Activated CD8-positive, alpha-beta memory T cell treated with anti-CD3 and anti-CD28 coated beads for 4 hours (primary cell): ENCODE results near the gene ZMYND19.
"Not testable (repeated sequence)": the region's sequence is repeated elsewhere in the genome, so short reads cannot be mapped to it uniquely, and the experiment has no call there.

ENCODE experiments used
- DNase-seq, 2 donors: peaks; one replicate each; pipeline ENCODE4 v3.0.0-alpha.2; 2020; ENCODE audit warnings: low read depth in 2 of 2

The ZMYND19 gene

GRCh38 chr9:137589441-137590122, 730 bp downstream of the ZMYND19 start:
- DNase-seq = no peak

- DNase-seq = no peak
Measured at GRCh38 chr9:137588891-137589290, 1.4 kb downstream of the ZMYND19 start.

GRCh38 chr9:137588311-137588710, 2.0 kb downstream of the ZMYND19 start:
- DNase-seq = no peak

DNA sequence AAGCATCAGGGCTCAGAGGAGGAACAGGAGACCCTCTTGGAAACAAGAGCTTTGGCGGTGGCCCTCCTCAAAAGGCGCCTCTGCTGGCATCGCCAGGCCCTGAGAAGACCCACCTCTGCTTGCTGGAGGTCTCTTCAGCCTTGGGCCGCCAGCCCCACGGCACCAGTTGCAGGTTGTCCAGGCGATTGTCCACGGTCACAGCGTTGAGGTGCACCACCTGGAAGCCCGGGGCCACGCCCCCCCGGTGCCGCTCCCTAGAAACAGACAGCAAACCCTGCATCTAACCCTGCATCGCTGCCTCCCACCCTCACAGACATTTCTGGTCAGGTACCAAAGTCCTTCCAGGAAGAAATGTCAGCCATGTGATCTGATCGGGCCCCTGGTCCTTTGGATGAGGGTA, 3.5 kb downstream of the ZMYND19 start:
- no peak for DNase-seq

GRCh38 chr9:137583957-137584356, 6.4 kb downstream of the ZMYND19 start:
- no peak for DNase-seq

GRCh38 chr9:137583347-137583746, 7.0 kb downstream of the ZMYND19 start:
- no peak for DNase-seq

GRCh38 chr9:137582286-137582860, 7.9 kb downstream of the ZMYND19 start:
- DNase-seq = no peak

- DNase-seq = no peak
Measured at GRCh38 chr9:137581361-137582285, 8.7 kb downstream of the ZMYND19 start.

DNA sequence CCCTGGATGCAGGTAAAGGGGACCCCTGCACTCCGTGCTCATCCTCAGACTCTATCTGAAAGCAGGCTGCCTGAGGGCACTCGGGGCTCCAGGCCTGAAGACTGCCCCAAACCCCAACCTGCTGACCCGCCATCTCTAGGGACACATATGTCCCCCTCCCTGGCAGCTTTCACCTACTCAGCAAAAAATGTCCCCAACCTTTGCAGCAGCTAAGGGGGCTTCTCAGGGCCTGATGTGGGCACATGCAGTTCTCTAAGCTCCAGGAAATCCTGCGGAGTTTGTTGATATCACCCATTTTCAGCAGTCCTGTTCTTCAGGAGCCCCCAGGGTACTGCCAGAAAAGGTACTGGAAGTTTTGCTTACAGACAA, 9.4 kb downstream of the ZMYND19 start:
- DNase-seq = no peak

- no peak for DNase-seq
Measured at GRCh38 chr9:137580209-137580953, 9.9 kb downstream of the ZMYND19 start.

GRCh38 chr9:137579259-137579604, 11.1 kb downstream of the ZMYND19 start:
- no peak for DNase-seq

- DNase-seq = peak; percentile 88 to 90
Measured at GRCh38 chr9:137578518-137579258, 11.6 kb downstream of the ZMYND19 start, which contains the start of gene DPH7. TSS of gene DPH7 (minus strand) at chr9:137578925. CDS start at chr9:137578777, 148 bp downstream.

- DNase-seq = no peak
Measured at GRCh38 chr9:137575716-137576411, 14.4 kb downstream of the ZMYND19 start.

DNA sequence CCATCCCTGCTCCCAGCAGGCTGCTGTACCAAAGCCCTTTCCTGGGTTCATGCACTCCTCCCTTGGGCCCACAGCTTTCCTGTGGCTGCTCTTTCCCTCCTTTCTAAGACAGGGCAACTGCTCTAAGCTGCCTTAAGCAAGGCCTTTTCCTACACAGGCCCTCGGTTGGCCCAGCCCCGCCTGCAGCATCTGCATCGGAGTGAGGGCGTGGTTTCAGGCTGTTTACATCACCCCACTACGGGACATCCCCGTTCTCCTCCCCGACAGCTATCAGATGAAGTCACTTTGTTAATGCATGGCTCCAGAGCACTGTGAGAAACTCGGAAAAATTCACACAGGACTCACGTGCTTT, 15.0 kb downstream of the ZMYND19 start:
- no peak for DNase-seq

GRCh38 chr9:137574192-137574591, 16.1 kb downstream of the ZMYND19 start:
- no peak for DNase-seq

- no peak for DNase-seq
Measured at GRCh38 chr9:137570566-137570965, 19.7 kb downstream of the ZMYND19 start.

GRCh38 chr9:137569609-137570203, 20.6 kb downstream of the ZMYND19 start:
- DNase-seq = no peak

DNA sequence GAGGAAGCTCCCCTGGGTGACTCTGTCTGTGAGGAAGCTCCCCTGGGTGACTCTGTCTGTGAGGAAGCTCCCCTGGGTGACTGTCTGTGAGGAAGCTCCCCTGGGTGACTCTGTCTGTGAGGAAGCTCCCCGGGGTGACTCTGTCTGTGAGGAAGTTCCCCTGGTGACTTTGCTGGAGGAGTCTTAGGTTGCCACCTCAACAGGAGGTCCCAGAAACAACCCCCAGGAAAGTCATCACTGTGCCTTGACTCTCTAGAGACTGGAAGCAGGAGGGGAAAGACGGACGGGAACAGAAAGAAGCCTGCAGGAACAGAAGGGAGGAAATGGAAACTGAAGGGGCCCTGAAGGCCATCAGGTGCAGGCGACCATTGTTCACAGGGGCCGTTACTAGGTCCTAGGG, 21.9 kb downstream of the ZMYND19 start:
- not testable (repeated sequence) for DNase-seq

- DNase-seq = no peak
Measured at GRCh38 chr9:137564817-137565411, 25.4 kb downstream of the ZMYND19 start.

DNA sequence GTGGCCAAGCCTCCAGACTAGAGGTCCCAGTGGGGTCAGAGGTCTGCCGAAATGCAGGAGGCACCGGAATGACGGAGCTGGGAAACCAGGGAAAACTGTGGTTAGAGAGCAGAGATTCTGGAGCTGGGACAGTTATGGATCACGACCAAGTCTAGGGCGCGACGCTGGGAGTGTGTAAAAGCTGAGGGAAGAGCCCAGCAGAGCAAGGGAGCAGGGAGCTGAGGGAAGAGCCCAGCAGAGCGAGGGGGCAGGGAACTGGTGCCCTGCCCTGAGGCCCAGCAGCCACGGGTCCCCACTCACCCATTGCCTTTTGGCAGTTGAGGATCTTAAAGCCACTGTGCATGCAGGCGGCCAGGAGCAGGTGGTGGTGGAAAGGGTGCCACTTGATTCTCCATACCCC, 26.2 kb downstream of the ZMYND19 start:
- DNase-seq = no peak
